ENCODE data around the gene DCTPP1.

- TF ChIP-seq CTCF (IDR thresholded peaks at IDR 0.05; ENCODE audit: low read length) (no peak), EZH2 (IDR thresholded peaks at IDR 0.05; ENCODE audit: borderline replicate concordance, low read length) (no peak)
Observed at GRCh38 chr16:30473231-30474073, 43.6 kb upstream of the DCTPP1 start.

All from OCI-LY1 (cell line).